ENCODE results near the gene DGKZ.
"Not testable (repeated sequence)": the region's sequence is repeated elsewhere in the genome, so short reads cannot be mapped to it uniquely, and the experiment has no call there.

DGKZ gene

GRCh38 chr11:46300270-46300669 lies 47.0 kb upstream of the DGKZ start:
- no peak overlapping the region for H3K9ac ChIP-seq (ENCODE audit: low read length)

GRCh38 chr11:46302866-46303265 lies 44.4 kb upstream of the DGKZ start:
- H3K9me2 ChIP-seq (replicated peaks; ENCODE audit: insufficient read depth, low read length) = no peaks in the 10 kb centered on the region
- peak; percentile 81 for DNase-seq
- H3K4me3 ChIP-seq (ENCODE audit: low read length) = no peak overlapping the region
- H3K4me1 ChIP-seq (ENCODE audit: low read length) = peaks cover 4% of the 10 kb centered on the region
- H3K9me3 ChIP-seq (replicated peaks; ENCODE audit: insufficient read depth, low read length) = no peaks in the 10 kb centered on the region
- 0 out of 2 replicates have a peak overlapping the region, but pooled peaks have one; percentile 1 for H3K4me2 ChIP-seq (ENCODE audit: low read depth, low read length)
- H3K27ac ChIP-seq (ENCODE audit: low read length) = no peak overlapping the region
- no peaks in the 10 kb centered on the region; the same call in 1 of the 2 replicates for H3K27me3 ChIP-seq (replicated peaks; ENCODE audit: insufficient read depth, low read length)
- no peak overlapping the region for H3K9ac ChIP-seq (ENCODE audit: low read length)
- H3K36me3 ChIP-seq (replicated peaks; ENCODE audit: insufficient read depth, low read length) = no peaks in the 10 kb centered on the region
- no peak for TF ChIP-seq EZH2phosphoT487 (IDR thresholded peaks at IDR 0.05; ENCODE audit: low read length)
- no peak for TF ChIP-seq EZH2 (optimal IDR thresholded peaks at IDR 0.05; ENCODE audit: low read depth, low read length)
- TF ChIP-seq CTCF (IDR thresholded peaks at IDR 0.05; ENCODE audit: low read length) = no peak
- H4K20me1 ChIP-seq (ENCODE audit: insufficient read depth, low read length) = no peaks in the 10 kb centered on the region
- no peaks in the 10 kb centered on the region for H3K79me2 ChIP-seq (ENCODE audit: low read length)
- no peak overlapping the region for H2AFZ ChIP-seq (ENCODE audit: low read length)
- H3F3A ChIP-seq (ENCODE audit: insufficient read depth, low read length) = 0 out of 2 replicates have a peak, but pooled peaks cover 4% of the 10 kb centered on the region

More at GRCh38 chr11:46300270-46300669, 47.0 kb upstream of the DGKZ start:
- 0 out of 2 replicates have a peak, but pooled peaks cover 4% of the 10 kb centered on the region for H3F3A ChIP-seq (ENCODE audit: insufficient read depth, low read length)
- H3K4me2 ChIP-seq (ENCODE audit: low read depth, low read length) = no peak overlapping the region
- no peaks in the 10 kb centered on the region for H3K9me2 ChIP-seq (replicated peaks; ENCODE audit: insufficient read depth, low read length)
- peak; percentile 51 for DNase-seq
- H3K4me3 ChIP-seq (ENCODE audit: low read length) = no peak overlapping the region
- peaks cover 16% of the 10 kb centered on the region for H3K27me3 ChIP-seq (replicated peaks; ENCODE audit: insufficient read depth, low read length)
- no peaks in the 10 kb centered on the region for H3K79me2 ChIP-seq (ENCODE audit: low read length)
- H3K27ac ChIP-seq (ENCODE audit: low read length) = no peak overlapping the region
- H3K9me3 ChIP-seq (replicated peaks; ENCODE audit: insufficient read depth, low read length) = no peaks in the 10 kb centered on the region
- no peak overlapping the region for H2AFZ ChIP-seq (ENCODE audit: low read length)
- H3K36me3 ChIP-seq (replicated peaks; ENCODE audit: insufficient read depth, low read length) = no peaks in the 10 kb centered on the region
- H3K4me1 ChIP-seq (ENCODE audit: low read length) = peaks cover 4% of the 10 kb centered on the region
- TF ChIP-seq EZH2phosphoT487 (IDR thresholded peaks at IDR 0.05; ENCODE audit: low read length) (no peak), EZH2 (optimal IDR thresholded peaks at IDR 0.05; ENCODE audit: low read depth, low read length) (no peak), CTCF (IDR thresholded peaks at IDR 0.05; ENCODE audit: low read length) (no peak)
- no peaks in the 10 kb centered on the region for H4K20me1 ChIP-seq (ENCODE audit: insufficient read depth, low read length)

GRCh38 chr11:46304036-46304435 lies 43.2 kb upstream of the DGKZ start:
- not testable (repeated sequence) for H3K79me2 ChIP-seq (ENCODE audit: low read length); DNase-seq; H3K36me3 ChIP-seq (replicated peaks; ENCODE audit: insufficient read depth, low read length)

GRCh38 chr11:46304605-46305179 lies 42.6 kb upstream of the DGKZ start:
- Histone ChIP-seq H3K9ac (ENCODE audit: low read length) (no peak overlapping the region), H3K4me2 (ENCODE audit: low read depth, low read length) (no peak overlapping the region), H3K79me2 (ENCODE audit: low read length) (no peaks in the 10 kb centered on the region), H3K4me3 (ENCODE audit: low read length) (no peak overlapping the region), H3K36me3 (replicated peaks; ENCODE audit: insufficient read depth, low read length) (no peaks in the 10 kb centered on the region), H3K9me2 (replicated peaks; ENCODE audit: insufficient read depth, low read length) (no peaks in the 10 kb centered on the region), H3K4me1 (ENCODE audit: low read length) (peaks cover 4% of the 10 kb centered on the region), H3K9me3 (replicated peaks; ENCODE audit: insufficient read depth, low read length) (no peaks in the 10 kb centered on the region), H3K27ac (ENCODE audit: low read length) (no peak overlapping the region), H4K20me1 (ENCODE audit: insufficient read depth, low read length) (no peaks in the 10 kb centered on the region), H3F3A (ENCODE audit: insufficient read depth, low read length) (0 out of 2 replicates have a peak, but pooled peaks cover 4% of the 10 kb centered on the region), H2AFZ (ENCODE audit: low read length) (no peak overlapping the region), H3K27me3 (replicated peaks; ENCODE audit: insufficient read depth, low read length) (no peaks in the 10 kb centered on the region; the same call in 1 of the 2 replicates)
- no peak for DNase-seq
- TF ChIP-seq CTCF (IDR thresholded peaks at IDR 0.05; ENCODE audit: low read length) (no peak), EZH2phosphoT487 (IDR thresholded peaks at IDR 0.05; ENCODE audit: low read length) (no peak), EZH2 (optimal IDR thresholded peaks at IDR 0.05; ENCODE audit: low read depth, low read length) (no peak)

More at GRCh38 chr11:46304036-46304435, 43.2 kb upstream of the DGKZ start:
- not testable (repeated sequence) for H4K20me1 ChIP-seq (ENCODE audit: insufficient read depth, low read length); H3K9me3 ChIP-seq (replicated peaks; ENCODE audit: insufficient read depth, low read length); H2AFZ ChIP-seq (ENCODE audit: low read length); H3K9me2 ChIP-seq (replicated peaks; ENCODE audit: insufficient read depth, low read length); H3K4me3 ChIP-seq (ENCODE audit: low read length); H3K27me3 ChIP-seq (replicated peaks; ENCODE audit: insufficient read depth, low read length); H3K9ac ChIP-seq (ENCODE audit: low read length); H3K4me1 ChIP-seq (ENCODE audit: low read length); H3K27ac ChIP-seq (ENCODE audit: low read length); H3K4me2 ChIP-seq (ENCODE audit: low read depth, low read length); H3F3A ChIP-seq (ENCODE audit: insufficient read depth, low read length)
